ENCODE data around the gene IWS1.
"Not testable (repeated sequence)": the region's sequence is repeated elsewhere in the genome, so short reads cannot be mapped to it uniquely, and the experiment has no call there.

IWS1 gene

GRCh38 chr2:127560201-127560930, 34.1 kb upstream of the IWS1 start:
- no peak for DNase-seq (ENCODE audit: low read depth)

- DNase-seq (ENCODE audit: low read depth) = no peak
Observed at GRCh38 chr2:127559454-127559853, 33.2 kb upstream of the IWS1 start.

- no peak for DNase-seq (ENCODE audit: low read depth)
Observed at GRCh38 chr2:127558911-127559310, 32.6 kb upstream of the IWS1 start.

GRCh38 chr2:127552846-127553245, 26.6 kb upstream of the IWS1 start:
- no peak for DNase-seq (ENCODE audit: low read depth)

- no peak for DNase-seq (ENCODE audit: low read depth)
Observed at GRCh38 chr2:127552336-127552735, 26.0 kb upstream of the IWS1 start.

GRCh38 chr2:127551221-127551930, 25.1 kb upstream of the IWS1 start:
- DNase-seq (ENCODE audit: low read depth) = no peak

- DNase-seq (ENCODE audit: low read depth) = no peak
Observed at GRCh38 chr2:127546797-127547196, 20.5 kb upstream of the IWS1 start.

- DNase-seq (ENCODE audit: low read depth) = no peak
Observed at GRCh38 chr2:127545796-127546195, 19.5 kb upstream of the IWS1 start.

- no peak for DNase-seq (ENCODE audit: low read depth)
Observed at GRCh38 chr2:127545189-127545588, 18.9 kb upstream of the IWS1 start.

- not testable (repeated sequence) for DNase-seq (ENCODE audit: low read depth)
Observed at GRCh38 chr2:127543013-127543501, 16.8 kb upstream of the IWS1 start.

- no peak for DNase-seq (ENCODE audit: low read depth)
Observed at GRCh38 chr2:127542231-127542630, 15.9 kb upstream of the IWS1 start.

GRCh38 chr2:127541809-127542208, 15.5 kb upstream of the IWS1 start:
- no peak for DNase-seq (ENCODE audit: low read depth)

- DNase-seq (ENCODE audit: low read depth) = no peak
Observed at GRCh38 chr2:127537644-127538043, 11.4 kb upstream of the IWS1 start.

GRCh38 chr2:127536707-127537541, 10.6 kb upstream of the IWS1 start:
- no peak for DNase-seq (ENCODE audit: low read depth)

- DNase-seq (ENCODE audit: low read depth) = no peak
Observed at GRCh38 chr2:127535918-127536317, 9.6 kb upstream of the IWS1 start.

GRCh38 chr2:127535422-127535901, 9.2 kb upstream of the IWS1 start, which contains the start of gene MYO7B:
Gene MYO7B, plus strand, starts transcription at chr2:127535683. Its CDS starts 24,040 bp downstream, at chr2:127559723.
- no peak for DNase-seq (ENCODE audit: low read depth)

- no peak for DNase-seq (ENCODE audit: low read depth)
Observed at GRCh38 chr2:127532296-127532695, 6.0 kb upstream of the IWS1 start.

GRCh38 chr2:127531221-127531648, 4.9 kb upstream of the IWS1 start:
- DNase-seq (ENCODE audit: low read depth) = no peak

- DNase-seq (ENCODE audit: low read depth) = no peak
Observed at GRCh38 chr2:127530245-127531140, 4.2 kb upstream of the IWS1 start.

GRCh38 chr2:127529416-127529815, 3.1 kb upstream of the IWS1 start:
- DNase-seq (ENCODE audit: low read depth) = not testable (repeated sequence)

GRCh38 chr2:127528487-127528886, 2.2 kb upstream of the IWS1 start:
- no peak for DNase-seq (ENCODE audit: low read depth)

Measured in activated T-helper 1 cell treated with Interleukin-2 at 50 U/mL for 16 hours (primary cell).